Endothelial cell of umbilical vein (primary cell): ENCODE data around the gene SOD3.

ENCODE experiments used
- EZH2 ChIP-seq: IDR thresholded peaks from 2 replicates; pipeline ENCODE4 v1.6.1; 2012; ENCODE audit warnings: borderline replicate concordance, low read depth, mild to moderate bottlenecking, moderate library complexity, low read length, inconsistent platforms; ENCODE audit not compliant: severe bottlenecking
- MYC ChIP-seq: IDR thresholded peaks from one replicate; pipeline ENCODE4 v1.6.1; 2011; ENCODE audit warnings: mild to moderate bottlenecking, low read depth, low read length
- POLR2A ChIP-seq: IDR thresholded peaks from 2 replicates; pipeline ENCODE4 v1.6.1; 2012; ENCODE audit warnings: low read depth, mild to moderate bottlenecking, control low read depth, low read length
- POLR2AphosphoS5 ChIP-seq: IDR thresholded peaks from 2 replicates; pipeline ENCODE4 v1.6.1; 2012; ENCODE audit warnings: low read depth, mild to moderate bottlenecking, control low read depth, low read length, moderate library complexity; ENCODE audit not compliant: insufficient read depth
- TF ChIP-seq, protein P1 (sequence below), 2 donors: IDR thresholded peaks; 1 replicate in 1 of 2; 2 replicates in 1 of 2; pipeline ENCODE4 v1.5.1; 2011; ENCODE audit warnings: low read length in 2 of 2, mild to moderate bottlenecking in 2 of 2, moderate library complexity in 2 of 2, control low read depth in 1 of 2, inconsistent platforms in 1 of 2, low read depth in 1 of 2; ENCODE audit not compliant: insufficient read depth in 1 of 2; ENCODE audit errors: extremely low read depth in 1 of 2
- TF ChIP-seq, protein P2 (sequence below): IDR thresholded peaks from 2 replicates; pipeline ENCODE4 v1.6.1; 2011; ENCODE audit not compliant: insufficient read depth, insufficient read length

GRCh38 chr4:24791043-24791442 is 4.3 kb upstream of the SOD3 start:
- TF ChIP-seq EZH2, result no peak
- no peak for TF ChIP-seq POLR2AphosphoS5
- no peak for TF ChIP-seq POLR2A
- TF ChIP-seq MYC, result no peak
- TF ChIP-seq, protein P1, sequence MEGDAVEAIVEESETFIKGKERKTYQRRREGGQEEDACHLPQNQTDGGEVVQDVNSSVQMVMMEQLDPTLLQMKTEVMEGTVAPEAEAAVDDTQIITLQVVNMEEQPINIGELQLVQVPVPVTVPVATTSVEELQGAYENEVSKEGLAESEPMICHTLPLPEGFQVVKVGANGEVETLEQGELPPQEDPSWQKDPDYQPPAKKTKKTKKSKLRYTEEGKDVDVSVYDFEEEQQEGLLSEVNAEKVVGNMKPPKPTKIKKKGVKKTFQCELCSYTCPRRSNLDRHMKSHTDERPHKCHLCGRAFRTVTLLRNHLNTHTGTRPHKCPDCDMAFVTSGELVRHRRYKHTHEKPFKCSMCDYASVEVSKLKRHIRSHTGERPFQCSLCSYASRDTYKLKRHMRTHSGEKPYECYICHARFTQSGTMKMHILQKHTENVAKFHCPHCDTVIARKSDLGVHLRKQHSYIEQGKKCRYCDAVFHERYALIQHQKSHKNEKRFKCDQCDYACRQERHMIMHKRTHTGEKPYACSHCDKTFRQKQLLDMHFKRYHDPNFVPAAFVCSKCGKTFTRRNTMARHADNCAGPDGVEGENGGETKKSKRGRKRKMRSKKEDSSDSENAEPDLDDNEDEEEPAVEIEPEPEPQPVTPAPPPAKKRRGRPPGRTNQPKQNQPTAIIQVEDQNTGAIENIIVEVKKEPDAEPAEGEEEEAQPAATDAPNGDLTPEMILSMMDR (IDR thresholded peaks at IDR 0.05; ENCODE audit: extremely low read depth in 1 of 2, insufficient read depth in 1 of 2, low read depth in 1 of 2, low read length in 2 of 2), result no peak
- TF ChIP-seq, protein P2, sequence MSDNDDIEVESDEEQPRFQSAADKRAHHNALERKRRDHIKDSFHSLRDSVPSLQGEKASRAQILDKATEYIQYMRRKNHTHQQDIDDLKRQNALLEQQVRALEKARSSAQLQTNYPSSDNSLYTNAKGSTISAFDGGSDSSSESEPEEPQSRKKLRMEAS, result no peak
